ENCODE measurements around the gene HNRNPLL.

The HNRNPLL gene

GRCh38 chr2:38517284-38517683, 85.4 kb downstream of the HNRNPLL start (continued):
- no peak for TF ChIP-seq ZNF138 (tag by site-specific recombination; IDR thresholded peaks at IDR 0.05; ENCODE audit: borderline replicate concordance)

- CTCF ChIA-PET: no interaction called here
- POLR2A ChIA-PET: interaction anchor here (1.5 kb wide), 1 partner anchor 86 kb away, joined by 3 read pairs; the partner anchor contains the start of gene HNRNPLL
- H3K27ac ChIP-seq (ENCODE audit: extremely low read depth, low read depth, low read length): no peak overlapping the region
- no peaks in the 10 kb centered on the region for H3K36me3 ChIP-seq (ENCODE audit: control insufficient read depth in 2 of 2, insufficient read depth in 1 of 2, low read length in 2 of 2)
- H3K4me3 ChIP-seq (ENCODE audit: low read depth, low read length): no peak overlapping the region
- TF ChIP-seq ZNF677 (tag by site-specific recombination; IDR thresholded peaks at IDR 0.05) (no peak), HIC1 (tag by site-specific recombination; IDR thresholded peaks at IDR 0.05) (no peak), ZBTB8A (tag by site-specific recombination; IDR thresholded peaks at IDR 0.05) (no peak), ZNF416 (tag by site-specific recombination; IDR thresholded peaks at IDR 0.05) (no peak), ZNF544 (tag by site-specific recombination; IDR thresholded peaks at IDR 0.05) (no peak), PRDM1 (tag by site-specific recombination; IDR thresholded peaks at IDR 0.05) (no peak), ZBTB26 (tag by site-specific recombination; optimal IDR thresholded peaks at IDR 0.05) (no peak), PRDM10 (tag by site-specific recombination; IDR thresholded peaks at IDR 0.05) (no peak), ZNF585B (tag by site-specific recombination; IDR thresholded peaks at IDR 0.05) (no peak)
- H3K9me3 ChIP-seq (ENCODE audit: control insufficient read depth, insufficient read depth, low read depth, low read length): no peaks in the 10 kb centered on the region
- peaks cover 4% of the 10 kb centered on the region for H3K4me1 ChIP-seq (ENCODE audit: control insufficient read depth, insufficient read depth, low read length)
Observed at GRCh38 chr2:38516526-38516925, 86.2 kb downstream of the HNRNPLL start.

- H3K4me1 ChIP-seq (ENCODE audit: control insufficient read depth, insufficient read depth, low read length): peaks cover 4% of the 10 kb centered on the region
- CTCF ChIA-PET: interaction anchor here (0.7 kb wide), 1 partner anchor 39 kb away, joined by 3 read pairs; no protein-coding TSS in a partner anchor
- POLR2A ChIA-PET: interaction anchor here (1.2 to 1.5 kb wide), 2 partner anchors 87 to 235 kb away, joined by 3 read pairs; partner anchors contain the start of genes HNRNPLL and SRSF7
- no peak overlapping the region for H3K4me3 ChIP-seq (ENCODE audit: low read depth, low read length)
- TF ChIP-seq ZNF146 (tag by site-specific recombination; IDR thresholded peaks at IDR 0.05): peak; percentile 91; the same call in 1 of the 2 replicates
- no peak for TF ChIP-seq ZNF280D (tag by site-specific recombination; IDR thresholded peaks at IDR 0.05)
- H3K9me3 ChIP-seq (ENCODE audit: control insufficient read depth, insufficient read depth, low read depth, low read length): no peaks in the 10 kb centered on the region
- H3K36me3 ChIP-seq (ENCODE audit: control insufficient read depth in 2 of 2, insufficient read depth in 1 of 2, low read length in 2 of 2): no peaks in the 10 kb centered on the region
- H3K27ac ChIP-seq (ENCODE audit: extremely low read depth, low read depth, low read length): no peak overlapping the region
Observed at GRCh38 chr2:38516122-38516521, 86.6 kb downstream of the HNRNPLL start.

Data from HEK293 (cell line).